CD4-positive, alpha-beta T cell treated with Interleukin-4 for 1 hour (primary cell): ENCODE data around the gene KIAA1217.

Source experiments
- DNase-seq, 2 donors: peaks; one replicate each; pipeline ENCODE4 v3.0.0-alpha.2; 2020 to 2022

The KIAA1217 gene

DNA sequence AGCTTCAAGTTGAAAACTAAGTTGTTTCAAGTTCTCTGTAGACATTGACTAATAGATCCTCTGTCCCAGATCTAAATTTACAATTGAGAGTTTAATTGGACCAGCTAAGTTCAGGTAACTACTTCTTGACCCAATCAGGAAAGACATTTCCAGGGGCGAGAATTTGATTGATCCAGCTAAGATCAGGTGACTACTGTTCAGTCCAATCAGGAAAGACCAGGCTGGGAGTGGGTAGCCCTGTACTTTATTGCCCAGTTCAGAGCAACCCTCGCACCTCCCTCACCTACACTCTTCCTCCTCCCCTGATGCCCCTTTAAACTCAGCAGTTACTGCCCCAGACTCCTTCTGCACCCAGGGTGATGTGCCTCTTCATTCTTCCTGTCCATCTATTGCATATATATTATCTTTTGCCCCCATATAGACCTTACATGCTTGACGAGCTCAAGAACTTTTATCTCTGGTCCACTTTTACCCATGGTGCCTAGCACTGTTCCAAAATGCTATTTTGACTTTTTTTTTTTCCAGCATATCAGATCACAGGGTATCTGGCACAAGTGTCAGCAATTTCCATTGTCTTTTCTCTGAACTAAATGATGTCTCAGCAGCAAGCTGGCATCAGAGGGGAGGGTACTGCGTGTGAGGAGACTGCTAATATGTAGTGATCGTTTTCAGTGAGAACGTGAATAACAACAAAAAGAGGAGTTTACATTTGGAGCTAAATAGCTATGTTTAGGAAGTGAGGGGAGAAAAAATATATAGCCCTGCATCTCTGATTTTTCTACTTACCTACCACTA is 169.4 kb downstream of the KIAA1217 start:
- DNase-seq, result no peak

DNA sequence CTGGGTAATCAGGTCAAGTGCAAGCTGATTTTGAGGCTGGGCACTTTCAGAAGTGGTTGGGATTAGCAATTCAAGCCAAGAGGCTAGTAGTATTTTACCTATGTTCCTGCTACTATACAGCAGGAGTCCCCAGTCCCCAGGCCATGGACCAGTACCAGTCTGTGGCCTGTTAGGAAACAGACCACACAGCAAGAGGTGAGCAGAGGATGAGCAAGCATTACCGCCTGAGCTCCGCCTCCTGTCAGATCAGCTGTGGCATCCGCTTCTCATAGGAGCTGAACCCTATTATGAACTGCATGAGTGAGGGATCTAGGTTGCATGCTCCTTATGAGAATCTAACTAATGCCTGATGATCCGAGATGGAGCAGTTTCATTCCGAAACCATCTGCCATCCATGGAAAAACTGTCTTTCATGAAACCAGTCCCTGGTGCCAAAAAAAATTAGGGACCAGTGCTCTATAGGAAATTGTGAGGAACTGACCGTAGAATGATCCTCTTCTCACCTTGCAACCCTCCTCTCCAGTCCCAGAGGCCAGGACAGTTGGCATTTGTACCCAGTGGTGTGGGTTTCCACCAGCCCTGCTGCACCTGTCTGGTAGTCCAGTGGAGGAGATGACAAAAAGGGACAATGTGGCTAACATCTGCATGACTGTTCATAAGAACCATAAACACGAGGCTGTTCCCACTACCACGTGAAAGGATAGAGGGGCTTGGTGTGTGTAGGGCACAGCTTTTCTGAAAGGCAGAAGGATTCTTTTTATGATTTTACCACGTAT is 172.5 kb downstream of the KIAA1217 start:
- DNase-seq, result no peak

DNA sequence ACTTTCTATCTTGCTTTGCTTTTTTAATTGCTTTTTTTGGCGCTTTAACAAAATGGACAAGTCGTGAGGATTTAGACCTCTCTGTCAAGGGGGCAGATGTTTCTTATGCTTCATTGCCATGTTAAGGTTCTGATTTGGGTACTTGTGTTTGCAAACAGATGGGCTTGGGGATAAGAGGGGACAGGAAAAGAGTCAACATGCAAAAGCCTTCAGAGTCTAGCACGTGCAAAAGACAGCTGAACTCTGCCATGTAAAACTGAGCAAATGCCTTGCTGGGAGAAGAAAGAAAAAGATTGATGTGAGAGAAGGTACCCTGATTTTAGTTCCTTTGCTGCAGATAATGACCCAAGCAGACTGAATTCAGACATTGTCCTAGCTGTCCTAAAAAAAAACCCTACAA is 173.1 kb downstream of the KIAA1217 start:
- DNase-seq, result no peak

DNA sequence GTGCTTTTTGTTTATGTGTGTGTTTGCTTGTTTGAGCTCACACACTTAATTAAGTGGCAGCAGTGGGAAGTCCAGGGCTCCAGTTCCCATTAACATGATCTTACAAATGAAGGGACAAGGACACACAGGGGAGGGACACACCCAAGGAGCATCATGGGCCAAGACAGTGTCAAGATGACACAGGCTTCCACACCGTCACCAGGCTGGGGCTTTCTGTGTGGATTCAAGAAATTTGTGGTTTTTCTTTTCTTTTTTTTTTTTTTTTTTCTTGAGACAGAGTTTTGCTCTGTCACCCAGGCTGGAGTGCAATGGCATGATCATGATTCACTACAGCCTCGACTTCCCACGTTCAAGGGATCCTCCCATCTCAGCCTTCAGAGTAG is 173.6 kb downstream of the KIAA1217 start:
- no peak for DNase-seq

DNA sequence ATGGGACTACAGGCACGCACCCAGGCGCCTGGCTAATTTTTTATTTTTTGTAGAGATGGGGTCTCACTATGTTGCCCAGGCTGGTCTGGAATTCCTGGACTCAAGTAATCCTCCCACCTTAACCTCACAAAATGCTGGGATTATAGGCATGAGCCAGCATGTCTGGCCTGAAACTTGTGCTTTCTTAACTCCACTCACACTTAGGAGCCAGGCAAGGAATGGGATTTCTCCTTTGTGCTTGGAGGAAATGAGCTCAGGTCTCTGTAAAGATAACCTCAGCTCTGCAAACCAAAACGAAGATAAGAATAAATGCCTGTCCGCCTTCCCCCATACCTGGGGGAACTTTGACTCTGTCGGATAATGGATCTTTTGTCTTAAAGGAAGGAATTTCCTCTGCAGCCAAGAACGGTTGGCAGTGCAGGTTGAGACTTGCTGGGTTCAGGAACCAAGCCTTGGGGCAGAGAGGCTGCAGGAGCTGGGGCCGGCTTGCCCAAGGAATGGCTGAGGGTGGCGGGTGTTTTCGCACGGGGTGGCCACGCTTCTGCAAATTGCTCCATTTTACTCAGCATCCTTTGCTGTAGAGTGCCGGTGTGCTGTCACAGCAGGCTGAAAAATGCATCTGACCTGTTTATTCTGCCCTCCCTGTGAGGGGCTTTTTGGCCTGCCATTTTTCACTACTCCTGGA is 174.2 kb downstream of the KIAA1217 start:
- no peak for DNase-seq

DNA sequence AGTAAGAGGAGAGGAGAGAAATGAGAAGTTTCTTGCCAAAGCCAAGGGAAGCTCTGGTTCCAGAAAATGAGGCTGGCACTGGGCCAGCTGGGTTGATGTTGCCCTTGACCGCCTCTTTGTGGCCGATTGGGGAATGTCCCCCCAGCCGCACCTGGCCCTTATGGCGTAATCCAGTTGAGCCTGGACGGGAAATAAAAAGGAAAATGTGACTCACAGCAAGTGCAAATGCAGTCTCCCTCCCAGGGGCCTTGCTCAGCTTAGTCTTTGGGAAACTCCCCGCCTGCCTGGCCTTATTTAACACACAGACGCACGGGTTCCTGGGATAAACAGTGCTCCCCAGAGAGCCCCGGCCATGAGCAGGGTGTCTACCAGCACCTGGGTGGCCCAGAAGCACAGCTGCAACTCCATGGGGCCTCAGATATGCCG is 174.8 kb downstream of the KIAA1217 start:
- peak in 1 of 2 donors; percentile 24 for DNase-seq

DNA sequence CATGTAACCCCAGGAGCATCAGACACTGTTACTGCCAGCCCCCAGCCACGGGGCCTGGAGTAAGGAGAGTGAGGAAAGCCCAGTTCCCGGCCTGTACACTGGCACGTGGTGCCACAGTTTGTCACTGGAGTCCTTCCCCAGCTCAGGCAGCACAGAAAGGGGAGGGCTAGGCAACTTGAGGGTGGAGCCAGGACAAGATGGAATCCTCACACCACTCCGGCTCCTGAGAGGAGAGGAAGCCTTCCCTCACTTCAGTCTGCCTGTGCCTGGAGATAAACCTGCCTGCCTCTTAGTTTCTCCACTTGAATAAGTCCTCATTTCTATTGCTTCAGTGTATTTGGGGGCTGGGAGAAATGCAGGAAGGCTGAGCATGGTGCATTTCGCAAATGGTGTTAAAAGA is 176.0 kb downstream of the KIAA1217 start:
- no peak for DNase-seq

DNA sequence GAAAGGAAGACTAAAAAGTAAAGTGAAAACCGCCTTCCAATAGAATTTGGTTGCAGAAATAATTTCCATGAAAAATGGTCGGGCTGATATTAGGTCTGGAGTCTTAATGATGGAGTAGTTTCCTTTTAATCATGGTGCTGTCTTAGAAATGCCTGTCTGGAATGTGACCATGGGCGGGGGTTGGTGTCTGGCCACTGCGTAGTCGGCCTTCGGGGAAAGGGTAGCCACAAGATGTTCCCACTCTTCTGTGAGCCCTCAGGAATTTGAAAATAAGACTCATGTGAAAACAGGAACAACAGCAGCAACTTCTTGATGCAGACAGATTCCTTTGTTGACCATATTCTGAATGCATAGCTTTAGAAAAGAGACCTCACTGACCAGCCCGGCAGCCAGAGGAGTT is 176.8 kb downstream of the KIAA1217 start:
- no peak for DNase-seq

DNA sequence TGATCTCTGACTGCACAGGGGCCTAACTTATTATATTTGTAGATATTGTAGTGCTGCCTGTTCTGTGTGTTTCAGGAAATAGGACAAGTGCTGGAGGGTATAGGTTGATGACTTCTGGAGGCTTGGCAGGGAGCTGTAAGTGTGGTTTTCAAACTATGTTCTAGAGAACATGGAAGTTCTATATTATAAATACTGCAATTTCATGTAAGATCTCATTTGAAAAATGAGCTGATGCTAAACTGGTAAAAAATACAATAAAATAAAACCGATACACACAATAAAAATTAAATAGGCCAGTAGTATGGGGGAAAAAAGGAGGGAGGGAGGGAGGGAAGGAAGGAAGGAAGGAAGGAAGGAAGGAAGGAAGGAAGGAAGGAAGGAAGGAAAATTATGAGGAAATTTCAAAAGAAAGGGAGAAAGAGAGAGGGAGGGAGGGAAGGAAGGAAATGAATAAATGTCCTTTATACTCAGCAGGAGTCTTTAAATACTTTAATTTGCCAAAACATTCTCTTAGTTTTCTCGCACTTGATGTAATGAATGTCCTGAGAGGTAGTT is 181.3 kb downstream of the KIAA1217 start:
- DNase-seq, result no peak

DNA sequence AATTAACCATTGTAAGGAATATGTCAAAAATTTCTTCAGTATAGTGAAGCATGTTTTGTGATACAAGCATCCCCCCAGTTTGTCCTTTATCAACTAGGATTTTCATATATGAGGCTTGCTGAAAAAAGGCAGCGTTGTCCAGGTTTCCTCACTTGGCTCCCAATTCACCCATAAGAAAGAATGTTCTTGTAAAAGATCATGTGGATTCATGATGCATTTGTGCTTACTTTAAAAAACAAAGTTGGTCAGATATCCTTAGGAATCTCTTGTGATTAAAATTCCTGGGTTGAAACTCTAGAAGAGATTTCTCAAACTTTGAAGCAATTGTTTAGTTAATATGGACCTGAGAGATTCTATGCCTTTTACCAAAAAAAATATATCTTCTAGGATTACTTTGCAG is 181.8 kb downstream of the KIAA1217 start:
- DNase-seq, result no peak

DNA sequence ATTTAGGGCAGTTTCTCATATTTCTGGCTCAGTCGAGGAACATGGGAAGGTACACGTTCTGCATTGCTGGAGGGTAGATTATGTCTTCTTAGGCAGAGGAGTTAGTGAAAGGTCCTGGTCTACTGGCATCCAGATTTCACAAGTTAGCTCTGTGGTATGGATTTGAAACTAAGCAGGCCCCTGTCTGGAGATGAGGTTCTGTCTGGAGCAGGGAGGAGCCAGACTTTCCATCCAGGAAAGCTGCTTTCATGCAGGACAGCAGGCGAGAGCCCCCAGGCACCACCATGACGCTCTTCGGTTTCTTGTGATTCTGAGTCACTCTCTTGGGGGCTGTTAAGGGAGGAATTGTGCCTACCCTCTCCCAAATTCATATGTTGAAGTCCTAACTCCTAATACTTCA is 184.3 kb downstream of the KIAA1217 start:
- no peak for DNase-seq

DNA sequence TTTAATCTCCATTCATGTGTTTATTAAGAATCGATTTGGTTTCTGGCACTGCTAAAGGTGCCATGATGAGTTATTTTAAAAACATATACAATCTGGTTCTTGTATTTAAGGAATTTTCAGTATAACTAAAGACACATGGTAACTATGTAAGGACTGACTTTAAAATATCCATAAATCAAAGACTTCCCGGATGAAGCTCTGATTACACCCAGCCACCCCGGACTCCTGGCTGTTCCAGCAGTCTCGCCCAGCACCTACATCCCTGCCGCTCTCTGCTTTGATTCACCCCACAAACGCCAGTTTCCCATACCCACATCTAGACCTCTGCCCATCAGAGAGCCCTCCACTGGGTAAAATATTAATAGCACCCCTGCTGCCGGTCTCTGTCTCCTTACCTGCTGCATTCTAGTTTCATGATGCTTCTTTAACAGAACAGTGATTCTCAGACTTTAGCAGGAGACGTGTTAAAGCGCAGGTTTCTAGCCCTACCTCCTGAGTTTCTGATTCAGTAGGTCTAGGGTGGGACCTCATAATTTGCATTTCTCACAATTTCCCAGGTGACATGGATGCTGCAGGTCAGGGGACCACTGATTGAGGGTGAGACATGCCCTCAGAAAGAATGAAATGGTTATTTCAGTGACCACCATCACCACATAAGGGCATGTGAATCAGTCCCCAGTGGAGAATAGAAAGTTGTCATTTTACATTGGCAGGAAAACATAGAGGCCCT is 185.7 kb downstream of the KIAA1217 start:
- DNase-seq, result no peak

DNA sequence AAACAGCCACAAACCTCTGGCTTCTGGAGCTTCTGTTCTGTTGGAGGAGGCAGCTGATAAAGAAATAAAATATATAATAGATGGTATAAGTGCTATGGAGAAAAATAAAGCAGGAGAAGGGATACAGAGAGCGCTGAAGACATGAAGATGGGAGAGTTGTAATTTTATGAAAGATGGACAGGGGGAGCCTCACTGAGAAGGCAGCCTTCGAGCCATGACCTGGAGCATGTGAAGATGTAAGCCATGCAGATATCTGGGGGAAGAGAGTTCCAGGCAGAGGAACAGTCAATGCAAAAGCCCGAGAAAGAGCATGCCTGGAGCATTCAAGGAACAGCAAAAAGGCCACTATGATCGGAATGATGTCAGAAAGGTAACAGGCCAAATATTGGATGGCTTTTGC is 187.5 kb downstream of the KIAA1217 start:
- no peak for DNase-seq

DNA sequence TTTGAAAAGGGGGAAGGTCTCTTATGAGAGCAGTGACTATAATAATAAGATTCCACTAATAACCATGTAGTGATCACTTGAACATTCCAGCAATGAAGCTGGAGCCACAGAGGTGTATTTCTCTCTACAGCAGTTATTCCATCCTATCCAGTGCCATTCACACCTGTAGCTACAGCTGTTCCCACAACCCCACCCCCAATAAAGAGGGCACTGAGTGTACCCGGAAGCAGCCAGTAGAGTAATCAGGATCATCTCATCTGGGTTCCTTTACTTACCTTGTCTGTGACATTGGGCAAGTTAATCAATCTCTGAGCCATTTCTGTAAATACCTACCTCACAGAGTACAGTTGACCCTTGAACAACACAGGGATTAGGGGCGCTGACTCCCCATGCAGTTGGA is 188.7 kb downstream of the KIAA1217 start:
- DNase-seq, result no peak

DNA sequence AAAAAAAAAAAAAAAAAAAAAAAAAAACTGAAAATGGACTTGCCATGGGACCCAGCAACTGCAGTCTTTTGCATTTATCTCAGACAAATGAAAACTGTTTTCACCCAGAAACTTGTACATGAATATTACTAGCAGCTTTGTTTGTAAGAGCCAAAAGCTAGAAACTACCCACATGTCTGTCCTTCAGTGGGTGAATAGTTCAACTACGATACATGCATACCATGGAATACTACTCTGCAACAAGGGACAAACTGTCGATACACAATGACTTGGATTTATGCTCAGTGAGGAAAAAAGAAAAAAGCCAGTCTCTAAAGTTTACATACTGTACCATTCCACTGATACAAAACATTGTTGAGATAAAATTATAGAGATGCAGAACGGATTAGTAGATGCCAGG is 195.6 kb downstream of the KIAA1217 start:
- DNase-seq, result no peak

DNA sequence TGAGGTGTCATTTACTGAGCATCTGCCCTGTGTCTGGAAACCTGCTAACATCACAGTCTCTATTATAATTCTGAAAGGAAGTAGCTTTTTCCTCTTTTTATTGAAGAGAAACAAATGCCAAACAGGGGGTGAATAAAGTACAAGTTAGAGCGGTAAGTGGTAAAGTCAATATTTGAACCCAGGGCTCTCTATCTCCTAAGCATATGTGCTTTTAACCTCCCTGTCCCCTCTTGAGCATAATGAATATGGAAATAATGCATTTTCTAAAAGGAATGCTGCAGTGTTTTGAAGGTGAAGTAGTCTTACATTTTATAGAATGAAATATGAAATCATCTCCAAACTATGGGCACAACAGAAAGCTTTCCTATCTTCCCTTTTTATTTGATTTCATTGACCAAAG is 196.7 kb downstream of the KIAA1217 start:
- DNase-seq, result no peak

DNA sequence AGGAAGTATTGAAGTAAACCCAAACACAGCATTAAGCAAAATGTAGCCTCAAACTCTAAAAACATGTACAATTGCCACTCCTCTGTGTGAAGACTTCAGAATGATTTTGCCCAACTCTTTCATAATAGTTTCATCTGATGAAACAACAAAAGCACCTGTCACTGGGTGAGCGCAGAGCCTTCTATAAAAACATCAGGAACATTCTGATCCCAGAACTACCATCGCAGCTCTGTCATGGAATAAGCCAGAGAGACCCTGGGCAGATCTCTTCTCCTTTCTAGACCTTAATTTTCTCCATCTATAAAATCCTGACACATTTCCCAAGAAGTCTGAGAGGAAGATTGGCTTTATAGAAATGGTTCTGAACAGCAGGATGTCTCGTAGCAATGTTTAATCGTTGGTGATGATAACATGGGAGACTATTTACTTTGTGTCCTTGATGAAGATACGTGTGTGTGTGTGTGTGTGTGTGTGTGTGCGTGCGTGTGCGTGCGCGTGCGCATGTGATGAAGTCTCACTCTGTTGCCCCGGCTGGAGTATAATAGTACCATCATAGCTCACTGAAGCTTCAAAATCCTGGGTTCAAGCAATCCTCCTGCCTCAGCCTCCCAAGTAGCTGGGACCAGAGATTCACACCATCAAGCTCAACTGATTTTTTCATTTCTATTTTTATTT is 198.0 kb downstream of the KIAA1217 start:
- DNase-seq, result no peak

DNA sequence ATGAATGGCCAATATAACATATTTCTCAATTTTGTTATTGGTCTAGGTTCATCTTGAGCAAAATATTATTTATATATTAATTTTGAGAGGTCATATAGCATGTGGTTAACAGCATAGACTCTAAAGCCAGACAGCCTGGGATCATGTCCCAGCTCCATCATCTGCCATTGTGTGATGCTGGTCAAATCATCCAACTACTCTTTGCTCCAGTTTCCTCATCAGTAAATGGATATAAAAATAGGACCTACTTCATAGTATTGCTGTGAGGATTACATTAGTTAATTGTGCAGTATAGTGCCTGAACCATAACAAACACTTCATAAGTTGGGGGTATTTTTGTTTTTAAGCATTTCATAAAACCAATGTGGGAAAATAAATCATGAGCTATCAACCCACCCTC is 199.0 kb downstream of the KIAA1217 start:
- DNase-seq, result no peak

DNA sequence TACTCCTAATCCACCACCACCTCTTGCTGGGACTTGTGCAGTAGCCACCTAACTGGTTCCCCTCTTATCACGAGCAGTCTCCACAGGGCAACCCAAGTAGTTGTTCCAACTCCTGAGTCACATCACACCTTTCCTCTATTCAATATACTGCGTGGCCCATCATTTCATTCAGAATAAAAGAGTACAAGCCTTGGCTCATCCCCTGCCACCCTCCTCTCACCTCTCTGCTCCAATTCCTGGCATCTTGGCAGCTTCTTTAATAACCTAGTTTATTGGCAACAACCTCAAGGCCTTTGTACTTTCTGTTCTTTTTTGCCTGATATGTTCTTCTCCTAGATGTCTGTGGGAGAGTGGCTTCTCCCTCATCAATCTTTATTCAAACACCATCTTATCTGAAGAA is 199.4 kb downstream of the KIAA1217 start:
- no peak for DNase-seq

DNA sequence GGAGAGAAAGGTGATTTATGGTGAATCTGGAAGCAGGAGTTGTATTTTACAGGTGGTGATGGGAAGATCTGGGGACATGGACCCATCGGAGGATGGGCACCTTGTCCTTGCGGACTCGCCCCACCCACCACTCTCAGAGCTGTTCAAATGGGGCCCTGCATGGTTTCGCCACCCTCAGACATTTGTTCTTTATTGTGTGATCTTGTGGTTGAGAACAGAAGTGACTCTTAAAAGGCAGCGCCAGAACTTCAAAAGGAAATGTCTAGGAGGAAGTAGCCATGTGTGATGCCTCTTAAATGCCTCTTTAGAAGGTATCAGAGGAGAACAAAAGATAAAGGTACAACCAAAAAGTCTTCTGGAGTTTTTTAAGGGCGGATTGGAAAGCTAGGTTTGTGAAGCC is 205.7 kb downstream of the KIAA1217 start:
- no peak for DNase-seq

DNA sequence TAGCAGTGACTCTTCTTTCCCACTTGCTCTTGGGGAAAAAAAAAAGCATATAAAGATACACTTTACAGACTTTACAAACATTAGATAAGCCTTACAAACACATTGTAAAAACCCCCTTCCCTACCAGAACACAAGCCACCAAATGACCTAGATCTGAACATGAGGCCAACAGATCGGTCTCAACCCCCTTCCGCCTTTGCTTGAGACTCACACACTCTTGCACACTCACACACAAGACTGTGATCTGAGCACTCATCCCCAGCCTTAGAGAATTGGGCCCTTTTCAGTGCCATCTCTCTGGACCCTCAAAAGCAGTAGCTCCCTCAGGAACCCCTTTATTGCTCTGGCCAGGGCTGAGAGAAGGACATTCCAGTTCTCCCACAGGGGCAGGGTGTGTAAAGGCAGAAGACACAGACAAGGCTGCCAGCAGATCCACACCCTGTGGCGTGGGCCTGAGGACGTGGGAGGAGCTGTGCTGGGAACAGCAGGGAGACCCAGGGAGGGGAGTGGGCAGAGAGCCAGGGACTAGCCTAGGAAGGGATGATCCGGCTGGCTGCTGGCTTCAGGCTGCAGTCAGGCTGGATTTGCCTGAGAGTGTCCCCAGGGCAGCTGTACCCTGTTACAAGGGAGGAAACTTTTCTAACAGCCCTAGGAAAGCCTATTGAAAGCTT is 206.7 kb downstream of the KIAA1217 start:
- no peak for DNase-seq

DNA sequence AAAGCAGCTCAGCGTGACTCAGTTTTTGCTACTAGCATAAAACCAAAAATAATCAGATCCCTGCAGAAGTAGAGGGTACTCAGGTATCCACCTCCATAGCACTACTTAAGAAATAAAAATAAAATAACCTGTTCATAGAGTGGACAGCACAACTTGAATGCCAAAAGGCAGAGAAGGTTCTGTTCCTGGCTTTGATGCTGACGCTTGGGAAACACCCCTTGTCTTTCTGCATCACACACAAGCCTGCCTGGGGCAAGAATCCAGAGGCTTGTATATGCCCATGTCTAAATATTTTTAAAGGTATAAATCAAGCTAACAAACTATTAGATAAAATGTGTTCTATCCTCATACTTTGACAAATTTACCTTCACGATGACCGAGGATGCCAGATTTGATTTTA is 207.3 kb downstream of the KIAA1217 start:
- DNase-seq, result no peak
